Measurements from ENCODE around the gene S100PBP. TPM values are rescaled to one million over a fixed set of nuclear protein-coding genes. Genes with fewer than 3 reads are reported as not detected.

S100PBP gene
- total and polyA plus RNA-seq, 10 of the 15 experiments (the other 5 are each of a cell fraction or from before 2014, with no cell fraction given): 17.0 to 98.3 (median 40.6) TPM

DNA sequence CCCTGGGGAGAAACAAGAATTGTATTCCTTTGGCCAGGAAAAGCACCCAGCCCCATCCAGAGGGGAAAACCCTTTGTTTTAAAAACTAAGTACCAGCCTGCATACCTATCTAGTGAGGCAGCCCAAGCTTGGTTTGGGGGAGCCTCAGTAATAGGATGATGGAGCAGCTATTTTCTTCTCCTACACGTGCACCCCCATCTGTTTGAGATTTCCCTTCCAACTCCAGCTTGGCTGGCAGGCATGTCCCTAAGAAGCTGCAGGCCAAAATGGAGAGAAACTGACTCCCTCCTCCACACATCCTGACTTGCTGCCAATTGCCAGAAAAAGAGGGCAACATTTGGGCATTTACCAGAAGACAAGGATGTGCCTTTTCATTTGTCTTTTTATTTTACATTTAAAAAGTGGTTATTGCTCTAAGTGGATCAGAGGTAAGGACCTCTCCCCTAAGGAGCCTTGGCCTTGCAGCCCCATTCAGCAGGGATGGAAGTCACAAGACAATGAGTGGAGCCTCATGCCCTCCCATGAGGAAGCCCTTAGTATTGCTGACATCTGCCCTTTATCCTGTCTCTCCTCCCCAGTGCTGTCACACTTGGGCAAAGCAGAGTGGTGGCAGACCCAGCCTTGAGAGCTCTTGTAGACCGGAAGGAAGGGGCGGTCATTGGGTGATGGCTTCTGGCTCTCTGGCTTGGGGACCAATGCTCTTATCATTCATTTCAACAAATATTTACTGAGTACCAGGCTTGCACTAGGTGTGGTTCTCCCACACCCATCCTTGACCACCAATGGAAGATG lies 44.6 kb downstream of the S100PBP start:
- DNase-seq (ENCODE audit: low read depth, low spot score) (no peak), ATAC-seq (no peak), FAIRE-seq (no peak)
- H3K9ac ChIP-seq (ENCODE audit: control insufficient read depth, insufficient read depth, low read length): no peak overlapping the region
- 83% methylated on average over 3 of the region's 3 CpGs for WGBS (ENCODE audit: insufficient coverage, insufficient replicate concordance, low lambda C conversion rate, missing lambda C conversion rate)
- H3K9me3 ChIP-seq (replicated peaks; ENCODE audit: control insufficient read depth, insufficient read depth, low read length): no peaks in the 10 kb centered on the region
- SMC1A ChIA-PET (ENCODE audit: uncharacterized antibody, unreplicated experiment): interaction anchor here (1.4 to 2.8 kb wide), 3 partner anchors 9 to 39 kb away, joined by 3 to 13 read pairs (median 5); no protein-coding TSS in a partner anchor
- no TSS peak for BruUV-seq (replicated peaks)
- TF ChIP-seq NFIC (IDR thresholded peaks at IDR 0.05; ENCODE audit: low read depth, low read length): no peak
- TF ChIP-seq, protein P1, sequence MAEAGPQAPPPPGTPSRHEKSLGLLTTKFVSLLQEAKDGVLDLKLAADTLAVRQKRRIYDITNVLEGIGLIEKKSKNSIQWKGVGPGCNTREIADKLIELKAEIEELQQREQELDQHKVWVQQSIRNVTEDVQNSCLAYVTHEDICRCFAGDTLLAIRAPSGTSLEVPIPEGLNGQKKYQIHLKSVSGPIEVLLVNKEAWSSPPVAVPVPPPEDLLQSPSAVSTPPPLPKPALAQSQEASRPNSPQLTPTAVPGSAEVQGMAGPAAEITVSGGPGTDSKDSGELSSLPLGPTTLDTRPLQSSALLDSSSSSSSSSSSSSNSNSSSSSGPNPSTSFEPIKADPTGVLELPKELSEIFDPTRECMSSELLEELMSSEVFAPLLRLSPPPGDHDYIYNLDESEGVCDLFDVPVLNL (IDR thresholded peaks at IDR 0.05; ENCODE audit: low read depth, low read length): no peak
- no peak for TF ChIP-seq RELA (IDR thresholded peaks at IDR 0.05; ENCODE audit: borderline replicate concordance, partially characterized antibody)
- no peak for TF ChIP-seq TAF1 (IDR thresholded peaks at IDR 0.05; ENCODE audit: borderline replicate concordance, low read depth, low read length)
- TF ChIP-seq BMI1 (IDR thresholded peaks at IDR 0.05; ENCODE audit: borderline replicate concordance): no peak
- TF ChIP-seq IRF4 (IDR thresholded peaks at IDR 0.05; ENCODE audit: low read depth, low read length): no peak
- no peak for TF ChIP-seq IKZF1 (conservative IDR thresholded peaks at IDR 0.05)
- no peaks in the 10 kb centered on the region for H4K20me1 ChIP-seq (ENCODE audit: control insufficient read depth, insufficient read depth)
- CTCF ChIA-PET: interaction anchor here (0.9 to 6.5 kb wide), 5 partner anchors 10 to 110 kb away, joined by 3 to 37 read pairs (median 8); no protein-coding TSS in a partner anchor
- H3K4me1 ChIP-seq (ENCODE audit: control insufficient read depth, insufficient read depth, low read length): no peaks in the 10 kb centered on the region
- H3K4me3 ChIP-seq: no peak overlapping the region
- H3K79me2 ChIP-seq (ENCODE audit: control insufficient read depth, insufficient read depth, low read length): no peaks in the 10 kb centered on the region
- no peak overlapping the region for H3K27ac ChIP-seq (ENCODE audit: control insufficient read depth, insufficient read depth)
- intact Hi-C loops (cut with micrococcal nuclease; ENCODE audit: unreplicated experiment): no loop called here
- H3K27me3 ChIP-seq (replicated peaks in 1 of 2; ENCODE audit: control insufficient read depth in 2 of 2, insufficient read depth in 2 of 2, low read length in 1 of 2): no peaks in the 10 kb centered on the region
- H2AFZ ChIP-seq (ENCODE audit: control insufficient read depth, low read depth, low read length): no peak overlapping the region
- H3K4me2 ChIP-seq (ENCODE audit: control insufficient read depth, insufficient read depth): no peak overlapping the region
- POLR2A ChIA-PET: interaction anchor here (0.6 kb wide), 1 partner anchor 14 kb away, joined by 3 read pairs; no protein-coding TSS in a partner anchor
- RAD21 ChIA-PET (ENCODE audit: unreplicated experiment): no interaction called here
- in situ Hi-C loops (cut with MboI): no loop called here
- peaks cover 7 to 26% of the 10 kb centered on the region in 2 experiments for H3K36me3 ChIP-seq (ENCODE audit: control insufficient read depth in 2 of 2, insufficient read depth in 2 of 2, low read length in 1 of 2)

All from GM12878 (cell line).